ENCODE measurements around the gene DLG2.

DNA sequence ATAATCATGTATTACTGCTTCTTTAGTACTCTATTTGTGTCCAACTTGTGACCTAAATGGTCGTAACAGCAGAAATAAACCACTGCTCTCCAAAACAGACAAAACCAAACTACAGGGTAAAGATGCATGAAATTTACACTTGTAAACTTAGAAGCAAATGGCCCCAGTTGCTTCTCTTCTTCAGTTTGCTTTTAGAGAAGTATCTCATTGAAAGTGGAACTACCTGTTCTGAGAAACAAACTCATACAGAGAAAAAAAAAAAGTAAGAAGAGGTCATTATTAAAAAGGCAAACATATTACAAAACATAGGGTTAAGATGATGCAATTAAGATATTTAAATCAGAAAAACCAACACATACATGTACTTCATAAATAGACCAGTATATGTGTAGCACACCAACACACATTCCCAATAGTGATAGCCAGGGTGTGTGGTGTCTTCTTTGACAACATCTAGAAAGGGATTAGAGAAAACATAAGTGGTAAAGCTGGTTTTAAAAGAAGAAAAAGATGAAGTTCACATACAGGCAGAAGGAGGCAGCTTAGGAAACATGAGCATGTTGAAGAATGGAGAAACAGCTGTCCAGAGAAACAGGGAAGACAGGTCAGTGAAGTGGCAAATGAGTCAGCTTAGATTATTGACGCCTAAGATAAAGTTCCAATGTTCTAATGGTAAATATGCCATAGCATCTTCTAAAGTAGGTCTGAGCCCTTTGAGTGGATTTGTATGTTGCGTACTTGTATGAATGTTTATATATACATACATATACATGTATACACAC, 1496.3 kb downstream of the DLG2 start:
- TF ChIP-seq, protein P1, sequence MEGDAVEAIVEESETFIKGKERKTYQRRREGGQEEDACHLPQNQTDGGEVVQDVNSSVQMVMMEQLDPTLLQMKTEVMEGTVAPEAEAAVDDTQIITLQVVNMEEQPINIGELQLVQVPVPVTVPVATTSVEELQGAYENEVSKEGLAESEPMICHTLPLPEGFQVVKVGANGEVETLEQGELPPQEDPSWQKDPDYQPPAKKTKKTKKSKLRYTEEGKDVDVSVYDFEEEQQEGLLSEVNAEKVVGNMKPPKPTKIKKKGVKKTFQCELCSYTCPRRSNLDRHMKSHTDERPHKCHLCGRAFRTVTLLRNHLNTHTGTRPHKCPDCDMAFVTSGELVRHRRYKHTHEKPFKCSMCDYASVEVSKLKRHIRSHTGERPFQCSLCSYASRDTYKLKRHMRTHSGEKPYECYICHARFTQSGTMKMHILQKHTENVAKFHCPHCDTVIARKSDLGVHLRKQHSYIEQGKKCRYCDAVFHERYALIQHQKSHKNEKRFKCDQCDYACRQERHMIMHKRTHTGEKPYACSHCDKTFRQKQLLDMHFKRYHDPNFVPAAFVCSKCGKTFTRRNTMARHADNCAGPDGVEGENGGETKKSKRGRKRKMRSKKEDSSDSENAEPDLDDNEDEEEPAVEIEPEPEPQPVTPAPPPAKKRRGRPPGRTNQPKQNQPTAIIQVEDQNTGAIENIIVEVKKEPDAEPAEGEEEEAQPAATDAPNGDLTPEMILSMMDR (IDR thresholded peaks at IDR 0.05): no peak
- no peak for TF ChIP-seq EP300 (IDR thresholded peaks at IDR 0.05)

All from tibial nerve (tissue), 4 donors.